Stomach (tissue), 4 donors: ENCODE measurements around the gene CA11.

Source experiments
- POLR2A ChIP-seq, 4 donors: fragments of 450-650 bp; IDR thresholded peaks; one replicate each; pipeline ENCODE4 v1.6.1; 2016; ENCODE audit warnings: antibody characterized with exemption in 4 of 4, control low read depth in 2 of 4, mild to moderate bottlenecking in 1 of 4, moderate library complexity in 1 of 4
- TF ChIP-seq, protein P1 (sequence below), 7 experiments: fragments of 450-650 bp in 4 of 7; fragments of 200-600 bp in 3 of 7; sonication (generic) in 3 of 7; IDR thresholded peaks; one replicate each; pipeline ENCODE4 v1.5.1; 2016 to 2019; ENCODE audit warnings: antibody characterized with exemption in 7 of 7, control low read depth in 2 of 7, mild to moderate bottlenecking in 1 of 7

DNA sequence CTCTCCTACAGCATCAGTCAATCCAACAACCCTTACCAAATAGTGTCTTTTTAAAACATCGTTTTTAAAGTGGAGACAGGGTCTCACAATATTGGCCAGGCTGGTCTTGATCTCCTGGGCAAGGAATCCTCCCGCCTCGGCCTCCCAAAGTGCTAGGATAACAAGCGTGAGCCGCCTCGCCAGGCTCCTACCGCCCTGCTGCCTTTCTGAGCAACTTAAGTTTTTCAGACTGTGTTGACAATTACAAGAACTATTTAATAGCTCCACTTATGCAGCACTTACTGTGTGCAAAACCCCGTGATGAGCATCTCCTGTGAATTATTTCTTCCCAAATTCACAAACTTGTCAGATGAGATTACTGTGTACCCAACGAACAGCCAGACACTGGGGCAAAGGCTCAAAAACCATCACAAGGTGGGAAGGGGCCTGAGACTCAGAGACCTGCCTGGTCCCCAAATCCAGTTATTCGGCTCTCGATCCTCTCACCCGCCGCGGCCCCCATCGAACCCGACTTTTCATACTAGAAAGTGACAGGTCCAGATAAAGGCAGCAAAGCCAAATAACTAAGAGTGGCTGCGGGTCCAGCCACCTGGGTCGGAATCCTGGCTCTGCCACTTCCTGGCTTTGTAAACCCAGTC is 27.6 kb downstream of the CA11 start:
- TF ChIP-seq, protein P1, sequence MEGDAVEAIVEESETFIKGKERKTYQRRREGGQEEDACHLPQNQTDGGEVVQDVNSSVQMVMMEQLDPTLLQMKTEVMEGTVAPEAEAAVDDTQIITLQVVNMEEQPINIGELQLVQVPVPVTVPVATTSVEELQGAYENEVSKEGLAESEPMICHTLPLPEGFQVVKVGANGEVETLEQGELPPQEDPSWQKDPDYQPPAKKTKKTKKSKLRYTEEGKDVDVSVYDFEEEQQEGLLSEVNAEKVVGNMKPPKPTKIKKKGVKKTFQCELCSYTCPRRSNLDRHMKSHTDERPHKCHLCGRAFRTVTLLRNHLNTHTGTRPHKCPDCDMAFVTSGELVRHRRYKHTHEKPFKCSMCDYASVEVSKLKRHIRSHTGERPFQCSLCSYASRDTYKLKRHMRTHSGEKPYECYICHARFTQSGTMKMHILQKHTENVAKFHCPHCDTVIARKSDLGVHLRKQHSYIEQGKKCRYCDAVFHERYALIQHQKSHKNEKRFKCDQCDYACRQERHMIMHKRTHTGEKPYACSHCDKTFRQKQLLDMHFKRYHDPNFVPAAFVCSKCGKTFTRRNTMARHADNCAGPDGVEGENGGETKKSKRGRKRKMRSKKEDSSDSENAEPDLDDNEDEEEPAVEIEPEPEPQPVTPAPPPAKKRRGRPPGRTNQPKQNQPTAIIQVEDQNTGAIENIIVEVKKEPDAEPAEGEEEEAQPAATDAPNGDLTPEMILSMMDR (IDR thresholded peaks at IDR 0.05): no peak
- no peak for TF ChIP-seq POLR2A (IDR thresholded peaks at IDR 0.05)
